ENCODE measurements around the gene UGT2A3.

DNA sequence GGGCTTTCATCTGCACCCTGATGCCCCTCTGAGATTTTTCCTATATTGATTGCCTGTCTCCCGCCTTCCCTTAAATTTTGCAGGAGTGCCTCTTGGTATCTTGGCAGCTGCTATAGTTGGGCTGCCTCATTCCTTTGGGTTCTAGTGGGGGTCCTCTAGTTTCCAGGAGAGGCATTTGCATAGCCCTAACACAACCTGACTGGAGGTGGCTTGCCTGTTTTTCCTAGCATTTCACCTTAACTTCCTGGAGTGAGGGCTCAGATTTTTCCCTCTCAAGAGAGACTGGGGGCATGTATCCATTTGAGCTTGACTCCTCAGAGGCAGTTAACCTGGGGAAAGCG lies 46.0 kb downstream of the UGT2A3 start:
- TF ChIP-seq POLR2AphosphoS5 (IDR thresholded peaks at IDR 0.05), result no peak
- no peak for TF ChIP-seq EP300 (IDR thresholded peaks at IDR 0.05)
- TF ChIP-seq, protein P1, sequence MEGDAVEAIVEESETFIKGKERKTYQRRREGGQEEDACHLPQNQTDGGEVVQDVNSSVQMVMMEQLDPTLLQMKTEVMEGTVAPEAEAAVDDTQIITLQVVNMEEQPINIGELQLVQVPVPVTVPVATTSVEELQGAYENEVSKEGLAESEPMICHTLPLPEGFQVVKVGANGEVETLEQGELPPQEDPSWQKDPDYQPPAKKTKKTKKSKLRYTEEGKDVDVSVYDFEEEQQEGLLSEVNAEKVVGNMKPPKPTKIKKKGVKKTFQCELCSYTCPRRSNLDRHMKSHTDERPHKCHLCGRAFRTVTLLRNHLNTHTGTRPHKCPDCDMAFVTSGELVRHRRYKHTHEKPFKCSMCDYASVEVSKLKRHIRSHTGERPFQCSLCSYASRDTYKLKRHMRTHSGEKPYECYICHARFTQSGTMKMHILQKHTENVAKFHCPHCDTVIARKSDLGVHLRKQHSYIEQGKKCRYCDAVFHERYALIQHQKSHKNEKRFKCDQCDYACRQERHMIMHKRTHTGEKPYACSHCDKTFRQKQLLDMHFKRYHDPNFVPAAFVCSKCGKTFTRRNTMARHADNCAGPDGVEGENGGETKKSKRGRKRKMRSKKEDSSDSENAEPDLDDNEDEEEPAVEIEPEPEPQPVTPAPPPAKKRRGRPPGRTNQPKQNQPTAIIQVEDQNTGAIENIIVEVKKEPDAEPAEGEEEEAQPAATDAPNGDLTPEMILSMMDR (IDR thresholded peaks at IDR 0.05), result no peak
- no peak for TF ChIP-seq POLR2A (IDR thresholded peaks at IDR 0.05)

Measured in sigmoid colon (tissue), 4 donors.